NOMO-1 (cell line): Measurements from ENCODE around the gene SLC9A8.
A peak's percentile ranks its signal among the peaks of the same experiment; 100 is the strongest.

Experiments used
- DNase-seq, 2 experiments: peaks; one replicate each; lab custom pipeline; 2025; ENCODE audit not compliant: unreplicated experiment in 2 of 2; lab: John Stamatoyannopoulos, UW

SLC9A8 gene

DNA sequence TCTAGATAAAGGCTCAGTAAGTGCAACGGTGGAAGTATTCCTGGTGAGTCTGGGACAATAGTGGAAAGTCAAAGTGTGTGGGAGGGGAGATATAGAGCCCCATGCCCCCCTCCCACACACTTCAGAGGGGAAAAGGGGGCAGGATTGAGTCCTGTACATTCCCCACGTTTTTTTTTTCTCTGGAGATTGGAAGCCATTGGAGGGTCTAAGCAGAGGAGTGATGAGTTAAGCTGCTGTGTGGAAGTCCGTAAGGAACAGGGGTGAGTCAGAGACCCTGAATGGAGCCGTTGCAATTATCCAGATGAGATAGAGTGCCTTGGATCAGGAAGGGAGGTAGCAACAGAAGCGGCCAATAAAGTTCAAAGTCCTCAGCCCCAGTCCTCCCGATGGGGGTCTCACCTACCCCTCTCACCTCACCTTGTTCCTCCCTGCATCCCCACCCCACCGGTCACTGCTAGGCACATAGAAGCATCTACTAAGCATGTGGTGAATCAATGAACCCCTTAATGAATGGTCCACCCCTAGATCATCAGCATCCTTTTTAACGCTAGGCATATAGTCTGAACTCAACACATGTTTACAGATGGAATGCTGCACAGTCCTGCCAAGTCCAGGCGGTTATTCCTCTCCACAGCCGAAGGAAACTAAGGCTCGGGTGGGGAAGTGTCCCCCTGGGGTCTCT is 662 bp upstream of the SLC9A8 start:
- no peak for DNase-seq

DNA sequence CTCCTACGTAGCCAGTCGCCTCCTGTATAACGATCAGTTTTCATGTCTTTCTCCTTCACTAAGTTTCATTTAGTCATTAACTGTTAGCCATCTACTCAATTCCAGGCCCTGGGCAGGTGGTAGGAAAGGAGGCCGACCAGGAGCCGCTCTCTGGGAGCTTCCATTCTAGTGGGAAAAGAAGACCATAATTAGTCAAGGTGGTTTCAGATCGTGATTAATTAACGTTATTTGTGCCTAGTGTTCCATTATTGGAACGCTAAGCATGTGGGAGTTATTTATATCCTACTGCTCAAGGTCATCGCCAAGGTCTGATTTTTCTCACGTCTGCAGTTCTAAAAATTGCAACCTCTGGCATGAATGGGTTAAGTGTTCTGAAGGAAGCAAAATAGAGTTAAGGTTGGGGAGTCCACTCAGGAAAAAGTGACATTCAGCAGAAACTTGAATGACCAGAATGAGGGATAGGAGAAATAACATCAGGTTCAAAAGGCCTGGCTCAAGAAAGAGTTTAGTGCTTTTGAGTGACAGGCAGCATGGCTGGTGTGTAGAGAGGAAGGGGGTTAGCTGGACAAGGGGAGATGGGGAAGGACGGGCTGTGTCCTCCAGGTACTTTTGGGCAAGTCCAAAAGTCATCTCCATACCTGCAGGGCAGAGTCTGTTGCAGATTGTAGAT is 812 bp downstream of the SLC9A8 start:
- no peak for DNase-seq

DNA sequence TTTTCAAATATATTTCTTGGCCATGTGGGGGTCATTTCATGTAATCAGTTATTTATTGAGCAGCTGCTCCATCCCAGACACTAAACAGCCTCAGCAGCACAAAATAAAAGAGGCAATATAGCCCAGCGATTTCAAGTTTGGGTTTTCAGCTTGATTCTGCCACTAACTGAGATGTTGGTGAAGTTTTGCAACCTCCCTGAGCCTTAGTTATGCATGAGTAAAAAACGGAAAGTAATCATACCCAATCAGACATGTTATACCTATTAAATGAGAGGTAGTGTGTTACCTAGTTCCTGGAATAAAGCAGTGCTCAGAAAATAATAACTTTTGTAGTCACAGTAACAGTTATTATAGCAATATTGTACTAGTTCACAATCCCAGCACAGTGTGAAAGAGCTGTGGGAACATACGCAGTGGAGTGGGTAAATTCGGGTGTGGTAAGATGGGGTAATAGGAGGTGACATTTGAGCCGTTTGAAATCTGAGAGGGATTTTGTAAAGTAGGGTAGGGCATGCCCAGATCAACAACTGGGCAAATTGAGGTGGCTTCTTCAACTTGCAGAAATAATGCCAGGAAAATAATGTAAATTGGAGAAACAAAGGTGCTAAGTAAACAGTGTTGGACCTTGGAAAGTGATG is 1.5 kb downstream of the SLC9A8 start:
- peak; percentile 46 to 50 for DNase-seq

DNA sequence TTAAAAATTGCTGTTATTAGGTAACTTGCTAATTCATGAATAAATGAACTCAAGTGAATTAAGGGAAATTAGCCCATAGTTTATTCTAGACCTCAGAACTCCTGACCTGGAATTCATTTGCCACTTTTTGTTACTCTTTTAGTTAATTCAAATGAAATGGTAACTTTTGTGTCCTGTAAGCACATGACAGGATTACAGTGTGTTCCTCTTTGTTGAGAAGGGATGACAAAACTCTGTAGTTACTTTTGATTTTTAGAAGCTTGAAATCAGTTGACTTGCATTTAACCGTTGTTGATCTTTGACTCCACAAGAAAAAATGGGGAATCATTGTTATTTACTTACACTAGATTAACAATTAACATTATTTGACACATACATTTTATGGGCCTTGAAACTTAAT is 6.2 kb downstream of the SLC9A8 start:
- no peak for DNase-seq

DNA sequence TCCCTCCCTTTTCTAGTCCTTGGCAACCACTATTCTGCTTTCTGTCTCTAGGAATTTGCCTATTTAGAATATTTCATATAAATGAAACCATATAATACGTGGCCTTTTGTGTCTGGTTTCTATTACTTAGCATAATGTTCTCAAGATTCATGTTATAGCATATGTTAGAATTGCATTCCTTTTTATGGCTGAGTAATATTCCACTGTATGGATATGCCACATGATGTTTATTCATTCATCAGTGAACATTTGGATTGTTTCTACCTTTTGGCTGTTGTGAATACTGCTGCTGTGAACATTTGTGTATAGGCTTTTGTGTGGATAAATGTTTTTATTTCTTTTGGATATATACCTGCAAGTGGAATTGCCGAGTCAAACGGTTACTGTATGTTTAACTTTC is 7.1 kb downstream of the SLC9A8 start:
- DNase-seq, result no peak

DNA sequence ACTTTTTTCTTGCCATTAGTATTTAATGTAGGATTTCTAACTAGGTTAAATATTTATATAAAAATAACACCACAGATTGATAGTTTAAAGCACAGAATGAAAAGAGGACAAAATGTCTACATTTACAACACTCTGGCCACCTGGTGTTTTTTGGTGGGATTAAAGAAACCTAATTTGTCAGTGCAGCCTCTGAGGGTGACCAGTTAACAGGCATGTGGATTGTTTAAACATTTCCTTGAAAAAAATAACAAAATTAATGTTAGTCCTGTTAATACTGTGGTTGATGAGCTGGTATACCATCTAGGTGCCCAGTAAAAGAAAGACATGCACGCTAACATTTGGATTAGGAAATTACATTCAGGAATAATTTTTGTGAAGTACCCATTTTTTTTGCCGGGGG is 8.8 kb downstream of the SLC9A8 start:
- no peak for DNase-seq

DNA sequence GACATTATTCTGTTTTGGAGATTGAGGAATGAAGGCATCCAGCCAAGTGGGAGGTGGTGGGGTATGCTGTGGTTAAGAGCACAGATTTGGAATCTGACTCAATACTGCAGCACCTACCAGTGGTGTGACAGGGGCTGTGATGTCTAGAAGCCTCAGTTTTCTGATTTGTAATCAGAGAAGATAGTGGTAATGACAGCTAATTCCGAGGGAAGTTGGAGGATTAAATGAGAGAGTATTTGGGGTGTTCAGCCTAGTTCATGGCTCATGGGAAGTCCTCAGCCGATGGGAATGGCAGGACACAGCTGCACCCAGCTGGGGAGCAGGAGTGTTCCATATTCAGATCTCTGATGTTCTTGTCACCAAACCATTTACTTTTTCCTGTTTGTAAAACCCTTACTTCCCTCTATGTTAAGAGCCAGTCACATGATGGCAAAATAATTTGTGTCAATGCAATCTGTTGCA is 9.3 kb downstream of the SLC9A8 start:
- peak in 1 of 2 experiments; percentile 55 for DNase-seq

DNA sequence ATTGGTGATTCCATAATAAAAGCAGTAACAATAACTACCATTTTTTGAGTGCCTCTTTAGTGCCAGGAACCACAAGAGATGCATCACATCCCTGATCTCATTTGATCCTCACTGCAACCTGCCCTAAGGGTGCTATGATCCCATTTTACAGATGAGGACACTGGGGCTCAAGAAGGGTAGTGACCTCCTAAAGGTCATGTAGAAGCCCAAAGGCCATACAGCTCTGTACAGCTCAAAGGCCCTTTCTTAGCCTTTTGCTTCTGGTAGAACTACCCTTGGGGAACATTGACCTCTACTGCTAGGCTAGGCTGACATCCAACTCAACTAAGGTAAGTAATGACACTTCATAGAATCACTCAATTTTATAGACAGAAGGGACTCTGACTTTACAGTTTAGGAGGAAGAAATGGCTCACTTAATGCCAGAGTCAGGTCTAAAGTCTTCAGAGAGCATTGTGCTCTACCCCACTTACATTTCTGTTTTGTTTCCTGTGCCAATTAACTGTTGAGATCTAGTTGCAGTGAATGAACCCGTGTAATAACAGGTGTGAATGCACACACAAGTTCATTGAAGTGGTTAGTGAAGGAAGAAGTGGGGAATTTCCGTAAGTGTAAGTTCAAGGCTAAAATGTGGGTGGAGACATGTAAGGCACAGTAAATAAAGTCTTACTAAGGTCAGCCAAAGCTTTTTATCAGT is 10.7 kb downstream of the SLC9A8 start:
- DNase-seq, result no peak

DNA sequence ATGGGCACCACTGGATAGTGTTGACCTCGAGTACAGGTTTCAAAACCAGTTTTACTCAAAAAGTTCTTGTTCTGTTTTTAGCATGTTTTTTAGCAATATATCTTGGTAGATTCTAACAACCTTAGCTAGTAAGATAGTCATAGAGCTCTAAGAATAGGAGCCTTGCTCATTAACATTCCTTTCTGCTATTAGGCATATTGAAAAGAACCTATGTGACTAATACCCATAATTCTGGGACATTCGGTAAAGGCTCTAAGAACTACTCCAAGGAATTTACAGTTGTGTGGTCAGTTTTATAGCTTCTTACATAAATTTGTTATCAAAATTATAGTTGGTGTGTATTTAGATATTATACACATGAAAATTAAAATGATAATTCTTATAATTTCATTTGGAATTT is 11.6 kb downstream of the SLC9A8 start:
- DNase-seq, result no peak

DNA sequence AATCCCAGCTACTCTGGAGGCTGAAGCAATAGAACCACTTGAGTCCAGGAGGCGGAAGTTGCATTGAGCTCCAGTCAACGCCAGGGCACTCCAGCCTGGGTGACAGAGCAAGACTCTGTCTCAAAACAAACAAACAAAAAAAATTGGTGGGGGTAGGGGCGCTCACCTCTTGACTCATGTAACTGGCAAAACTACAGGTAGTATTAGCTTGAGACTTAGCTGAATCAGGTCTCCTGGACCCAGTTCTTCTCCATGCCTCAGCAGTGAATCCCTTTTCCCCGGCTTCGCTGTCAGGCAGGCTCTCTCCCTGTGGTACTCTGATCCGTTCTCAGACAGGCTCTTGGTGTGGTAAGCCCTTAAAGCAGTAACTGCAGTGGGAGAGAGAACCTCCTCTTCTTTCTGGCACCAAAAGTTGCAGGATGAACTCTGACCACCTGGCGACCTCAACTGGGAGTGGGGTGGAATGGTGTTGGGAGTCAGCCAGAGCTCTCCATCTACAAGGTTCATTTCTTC is 12.9 kb downstream of the SLC9A8 start:
- DNase-seq, result no peak

DNA sequence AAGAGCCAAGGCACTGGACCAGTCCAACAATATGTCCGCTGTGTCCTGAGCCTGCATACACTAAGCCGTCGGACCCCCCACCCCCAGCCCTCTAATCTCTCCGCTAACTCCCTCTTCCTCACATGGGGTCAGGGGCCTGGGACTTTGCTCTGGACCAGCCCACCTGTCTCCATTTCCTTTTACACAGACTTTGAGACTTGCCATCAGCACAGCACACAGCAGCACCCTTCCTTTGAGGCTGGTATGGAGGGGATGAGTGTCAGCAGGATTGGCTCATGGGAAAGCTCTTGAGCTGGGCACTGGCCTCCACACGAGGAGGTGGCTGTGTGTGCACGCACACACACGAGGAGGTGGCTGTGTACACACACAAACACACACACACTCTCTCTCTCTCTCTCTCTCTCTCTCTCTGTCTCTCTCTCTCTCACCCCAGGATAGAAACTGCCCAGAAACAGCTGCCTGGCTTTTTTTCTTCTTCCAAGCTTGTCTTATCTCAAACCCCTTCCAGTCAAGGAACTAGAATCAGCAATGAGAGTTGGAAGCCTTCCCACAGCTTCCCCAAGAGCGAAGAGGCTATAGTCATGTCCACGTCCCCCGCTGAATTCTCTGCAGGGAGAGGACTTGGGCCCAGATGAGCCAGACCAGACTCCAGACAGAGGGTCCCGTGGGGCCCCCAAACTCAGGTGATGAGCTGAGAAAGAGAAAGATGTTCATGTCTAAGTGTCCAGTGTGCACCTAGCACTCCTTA is 18.6 kb downstream of the SLC9A8 start:
- DNase-seq, result no peak

DNA sequence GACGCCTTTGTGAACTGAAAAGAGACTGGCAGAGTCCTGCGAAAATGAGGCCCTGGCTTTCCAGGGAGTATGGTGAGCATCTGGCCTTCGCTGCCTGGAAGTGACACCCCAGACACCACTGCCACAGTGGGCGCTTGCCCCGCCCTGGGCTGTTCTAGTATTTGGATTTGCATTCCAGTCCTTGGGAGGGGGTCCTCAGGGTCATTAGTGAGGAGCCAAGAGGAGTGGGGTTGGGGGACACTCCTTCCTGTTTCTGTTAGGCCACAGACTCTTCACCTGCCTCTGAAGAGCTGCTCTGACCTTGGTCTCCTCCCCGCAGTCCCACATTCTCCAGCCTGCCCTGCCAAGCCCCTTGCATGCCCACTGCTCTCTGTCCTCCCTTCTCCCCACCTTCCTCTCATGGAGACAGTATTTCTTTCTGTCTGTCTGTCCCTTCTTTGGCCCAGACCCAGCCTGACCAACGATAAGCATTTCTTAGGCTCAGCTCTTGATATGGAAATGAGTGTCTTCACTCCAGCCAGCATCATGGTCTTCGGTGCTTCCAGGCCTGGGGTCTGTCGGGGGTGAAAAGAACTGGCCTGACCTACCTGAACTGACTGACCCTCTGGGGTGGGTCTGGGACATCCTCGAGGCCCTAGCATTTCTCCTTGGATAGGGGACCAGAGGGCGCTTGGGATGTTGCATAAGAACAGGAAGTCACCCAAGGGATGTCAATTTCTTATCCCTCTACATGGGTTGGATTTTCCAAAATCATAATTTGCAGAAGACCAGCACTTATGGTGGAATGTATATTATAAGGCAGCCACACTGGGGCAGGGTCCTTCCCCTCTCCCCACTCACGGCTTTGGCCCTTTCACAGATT is 19.4 kb downstream of the SLC9A8 start:
- no peak for DNase-seq

DNA sequence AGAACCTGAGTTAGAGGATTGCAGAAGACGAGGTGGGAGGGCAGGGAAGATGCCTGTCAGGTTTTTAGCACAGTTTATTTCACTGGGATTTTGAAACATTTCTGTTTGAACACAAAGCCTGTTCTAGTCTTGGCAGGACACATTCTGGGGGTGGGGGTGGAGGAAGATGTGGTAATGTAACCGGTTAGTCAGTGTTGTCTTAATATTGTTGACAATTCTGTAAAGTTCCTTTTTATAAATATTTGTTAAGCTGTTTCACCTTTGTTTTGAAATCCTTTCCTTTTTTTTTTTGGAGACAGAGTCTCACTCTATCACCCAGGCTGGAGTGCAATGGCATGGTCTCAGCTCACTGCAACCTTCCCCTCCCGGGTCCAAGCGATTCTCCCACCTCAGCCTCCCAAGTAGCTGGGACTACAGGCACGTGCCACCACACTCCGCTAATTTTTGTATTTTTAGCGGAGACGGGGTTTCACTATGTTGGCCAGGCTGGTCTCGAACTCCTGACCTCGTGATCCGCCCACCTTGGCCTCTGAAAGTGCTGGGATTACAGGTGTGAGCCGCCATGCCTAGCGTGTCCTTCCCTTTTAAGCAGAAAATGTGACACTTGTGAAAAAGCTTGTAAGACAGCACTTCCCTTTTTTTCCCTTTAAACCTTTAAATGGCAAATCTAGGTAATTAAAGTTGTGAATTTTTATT is 20.2 kb downstream of the SLC9A8 start:
- peak; percentile 28 to 50 for DNase-seq

DNA sequence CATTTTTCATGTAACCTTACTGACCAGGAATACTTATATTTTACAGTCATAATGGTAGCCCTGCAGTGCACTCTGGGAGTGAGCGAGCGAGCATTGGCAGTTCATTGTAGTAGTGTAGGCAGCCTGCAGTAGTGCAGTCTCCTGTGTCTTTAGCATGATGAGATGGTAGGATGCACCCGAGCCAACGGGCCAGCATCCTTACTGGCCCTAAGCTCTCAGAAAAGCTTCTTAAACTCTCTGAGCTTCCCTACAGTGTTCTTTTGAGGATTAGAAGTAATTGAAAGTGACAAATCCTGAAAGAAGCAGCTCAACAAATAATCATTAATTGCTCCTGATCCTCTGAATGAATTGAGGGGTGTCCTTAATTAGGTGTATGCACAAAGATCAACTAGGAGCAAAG is 20.9 kb downstream of the SLC9A8 start:
- DNase-seq, result no peak

DNA sequence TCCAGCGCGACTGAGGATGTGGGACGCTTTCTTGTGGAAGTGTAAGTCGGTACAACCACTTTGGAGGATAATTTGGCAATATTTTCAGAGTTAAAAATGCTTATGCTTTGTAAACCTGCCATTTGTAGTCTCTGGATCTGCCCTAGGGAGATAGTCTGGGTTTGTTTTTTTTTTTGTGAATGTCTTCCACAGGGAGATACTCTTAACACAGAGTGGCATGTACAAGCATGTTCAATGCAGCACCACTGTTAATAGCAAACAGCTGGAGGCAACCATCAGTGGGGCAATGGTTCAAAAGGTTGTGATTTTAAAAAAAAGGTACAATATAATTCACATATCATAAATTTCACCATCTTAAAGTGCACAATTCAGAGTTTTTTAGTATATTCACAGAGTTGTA is 22.4 kb downstream of the SLC9A8 start:
- DNase-seq, result no peak

DNA sequence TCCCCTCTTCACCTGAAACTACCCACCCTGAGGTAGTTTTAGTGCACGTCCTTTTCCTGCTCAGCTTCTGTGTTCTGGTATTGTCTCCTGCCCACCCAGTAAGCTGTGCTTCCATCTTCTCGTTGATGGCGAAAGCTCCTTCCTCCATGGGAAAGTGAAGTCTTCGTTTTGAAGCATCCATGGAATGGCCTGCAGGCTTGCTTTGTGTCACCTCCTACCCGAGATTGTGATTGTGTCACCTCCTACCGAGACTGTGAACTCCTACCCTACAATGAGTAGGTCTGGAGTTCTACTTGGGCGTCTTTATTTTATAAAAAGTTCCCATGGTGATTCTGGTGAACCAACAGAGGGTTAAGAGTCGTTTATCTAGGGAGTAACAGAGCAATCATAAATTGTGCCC is 25.9 kb downstream of the SLC9A8 start:
- DNase-seq, result no peak

DNA sequence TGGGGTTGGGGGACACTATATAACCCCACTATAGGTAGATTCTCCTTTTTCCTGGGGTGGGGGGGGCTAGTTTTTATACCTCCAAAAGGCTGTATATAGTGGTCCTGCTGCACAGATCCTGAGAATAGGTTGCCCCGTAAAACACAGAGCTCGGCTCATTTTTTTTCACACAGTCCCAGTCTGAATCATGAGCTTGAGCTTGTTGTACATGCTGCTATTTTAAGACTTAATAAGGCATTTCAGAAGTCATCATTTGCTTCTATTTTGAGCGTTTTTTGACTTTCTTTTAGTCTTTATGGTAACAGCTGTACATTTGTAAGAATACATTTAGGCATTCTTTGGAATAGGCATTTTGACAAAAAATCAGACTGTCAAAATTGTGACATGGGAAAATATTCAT is 30.5 kb downstream of the SLC9A8 start:
- DNase-seq, result no peak

DNA sequence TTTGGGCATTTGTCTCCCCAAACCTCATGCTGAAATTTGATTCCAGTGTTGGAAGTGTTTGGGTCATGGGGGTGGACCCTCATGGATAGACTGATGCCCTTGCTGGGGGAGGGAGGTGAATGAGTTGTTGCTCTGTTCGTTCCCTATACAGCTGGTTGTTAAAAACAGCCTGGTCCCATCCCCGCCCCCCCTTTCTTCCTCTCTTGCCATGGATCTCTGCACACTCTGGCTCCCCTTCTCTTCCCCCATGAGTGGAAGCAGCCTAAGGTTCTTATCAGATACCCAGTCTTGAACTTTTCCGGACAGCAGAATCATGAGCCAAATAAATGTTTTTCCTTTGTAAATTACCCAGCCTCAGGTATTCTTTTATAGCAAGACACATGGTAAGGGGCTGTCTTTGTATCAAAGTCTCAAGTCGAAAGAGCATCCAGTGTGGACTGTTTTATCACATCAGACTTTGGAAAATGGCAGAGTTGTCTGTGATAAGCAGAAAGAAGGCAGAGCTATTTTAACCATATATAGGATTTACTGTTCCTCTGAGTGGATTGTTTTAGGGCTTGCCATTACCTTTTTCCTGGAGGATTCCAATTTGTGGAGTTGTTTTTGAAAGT is 31.2 kb downstream of the SLC9A8 start:
- DNase-seq, result no peak

DNA sequence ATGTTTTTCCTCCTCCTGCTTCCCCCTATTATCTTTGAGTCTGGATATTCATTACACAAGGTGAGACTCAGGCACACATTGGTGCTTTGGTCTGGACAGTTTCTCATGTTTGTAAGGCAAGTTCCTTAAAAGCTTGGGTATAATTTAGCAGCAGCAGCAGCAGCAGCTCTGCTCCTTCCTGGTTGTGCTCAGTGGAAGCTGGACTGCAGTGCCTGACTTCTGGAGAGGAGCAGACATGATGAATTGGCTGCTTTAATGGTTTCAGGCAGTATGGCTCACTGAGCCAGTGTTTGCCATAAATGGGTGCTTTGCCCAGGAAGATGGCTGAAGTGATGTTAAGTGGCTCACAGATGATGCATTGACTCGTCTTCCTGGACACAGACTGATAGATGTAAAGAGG is 32.4 kb downstream of the SLC9A8 start:
- DNase-seq, result peak in 1 of 2 experiments; percentile 55
